GM04504 (cell line): ENCODE measurements around the gene CHRNA4.

Experiments used
- DNase-seq: peaks from one replicate; pipeline ENCODE4 v3.0.0-alpha.2; 2012; ENCODE audit warnings: low read depth

Gene CHRNA4

DNA sequence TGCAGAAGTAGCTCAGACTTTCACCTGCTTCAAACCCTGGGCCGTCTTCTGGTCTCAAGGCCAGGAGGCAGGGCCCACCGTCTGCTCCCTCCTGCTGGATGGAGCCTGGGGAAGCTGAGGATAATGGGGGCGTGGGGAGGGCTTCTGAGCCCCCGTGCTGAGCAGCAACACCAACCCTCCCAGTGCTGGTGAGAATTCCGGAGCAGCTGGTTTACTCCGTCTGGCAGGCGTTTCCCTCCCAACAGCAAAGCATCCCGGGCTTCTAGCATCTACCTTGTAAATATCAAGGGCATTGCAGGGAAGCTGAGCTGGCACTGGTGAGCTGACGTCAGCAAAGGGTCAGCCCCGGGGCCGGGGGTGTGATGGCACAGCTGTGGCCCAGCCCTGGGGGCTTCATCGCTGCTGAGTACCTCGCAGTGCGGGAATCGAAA, 16.8 kb upstream of the CHRNA4 start:
- no peak for DNase-seq

- DNase-seq, result no peak
These were observed 16.2 kb upstream of the CHRNA4 start for GRCh38 chr20:63377256-63377941.

DNA sequence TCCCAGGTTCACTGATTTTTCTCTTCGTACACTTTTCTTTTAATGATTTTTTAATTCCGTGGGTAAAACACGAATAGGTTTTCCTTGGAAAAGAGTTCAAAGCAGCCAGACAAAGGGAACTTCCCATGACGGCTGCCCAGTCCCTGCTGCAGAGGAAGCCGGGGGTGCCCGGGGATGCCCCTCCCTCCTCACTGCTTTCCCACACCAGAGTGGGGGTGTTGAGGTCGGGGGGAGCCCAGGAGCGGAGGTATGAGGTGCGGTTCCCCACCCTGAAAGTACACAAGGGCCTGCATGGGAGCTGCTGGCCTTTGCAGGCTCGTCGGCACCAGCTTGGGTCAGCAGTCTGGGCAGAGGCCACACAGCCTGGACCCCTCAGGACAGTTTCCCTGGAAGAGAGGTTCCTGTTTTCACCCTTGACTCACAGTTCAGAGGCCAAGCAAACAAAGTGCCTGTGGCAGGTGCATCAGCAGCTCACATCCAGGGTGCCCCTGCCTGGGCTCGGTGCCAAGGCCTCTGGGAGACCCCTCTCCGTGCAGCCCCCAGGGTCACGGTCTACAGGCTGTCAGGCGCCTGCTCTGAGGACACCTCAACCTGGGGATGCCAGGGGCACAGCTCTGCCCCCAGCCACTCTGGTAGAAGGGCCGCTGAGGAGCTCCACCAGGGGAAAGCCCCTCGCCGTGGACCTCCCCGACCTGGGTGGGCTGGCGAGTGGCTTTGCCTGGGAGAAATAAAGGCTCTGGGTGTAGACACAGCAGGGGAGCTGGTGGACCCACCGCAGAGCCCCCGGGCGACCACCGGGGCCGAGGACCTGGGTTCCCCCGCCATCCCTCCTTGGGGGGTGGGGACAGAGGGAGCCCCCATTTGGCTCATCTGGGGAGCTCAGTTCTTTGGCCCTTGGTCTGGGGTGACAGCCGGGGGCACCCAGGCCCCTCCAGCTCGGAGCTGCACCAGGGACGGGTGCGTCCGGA, 15.4 kb upstream of the CHRNA4 start:
- DNase-seq, result no peak

GRCh38 chr20:63375438-63375837, 14.3 kb upstream of the CHRNA4 start:
- no peak for DNase-seq

DNA sequence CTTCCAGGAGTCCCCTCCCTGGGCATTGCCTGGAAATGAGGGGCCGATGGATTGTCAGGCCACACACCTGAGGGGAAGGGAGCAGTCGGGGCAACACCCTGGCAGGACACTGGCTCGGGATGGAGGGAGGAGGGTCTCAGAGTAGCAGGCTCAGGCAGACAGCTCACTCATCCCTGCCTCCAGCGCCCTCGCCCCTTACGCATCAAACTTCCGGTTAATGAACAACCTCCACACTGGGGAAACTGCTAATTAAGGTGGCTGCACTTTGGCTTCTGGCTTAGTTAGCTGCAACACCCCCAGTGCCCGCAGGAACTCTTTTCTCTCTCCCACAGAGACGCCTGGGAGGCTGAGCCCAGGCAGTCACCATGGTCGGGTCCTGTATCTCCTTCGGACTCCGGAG, 13.4 kb upstream of the CHRNA4 start:
- DNase-seq, result no peak

- no peak for DNase-seq
These were observed 12.8 kb upstream of the CHRNA4 start for GRCh38 chr20:63373996-63374395.

DNA sequence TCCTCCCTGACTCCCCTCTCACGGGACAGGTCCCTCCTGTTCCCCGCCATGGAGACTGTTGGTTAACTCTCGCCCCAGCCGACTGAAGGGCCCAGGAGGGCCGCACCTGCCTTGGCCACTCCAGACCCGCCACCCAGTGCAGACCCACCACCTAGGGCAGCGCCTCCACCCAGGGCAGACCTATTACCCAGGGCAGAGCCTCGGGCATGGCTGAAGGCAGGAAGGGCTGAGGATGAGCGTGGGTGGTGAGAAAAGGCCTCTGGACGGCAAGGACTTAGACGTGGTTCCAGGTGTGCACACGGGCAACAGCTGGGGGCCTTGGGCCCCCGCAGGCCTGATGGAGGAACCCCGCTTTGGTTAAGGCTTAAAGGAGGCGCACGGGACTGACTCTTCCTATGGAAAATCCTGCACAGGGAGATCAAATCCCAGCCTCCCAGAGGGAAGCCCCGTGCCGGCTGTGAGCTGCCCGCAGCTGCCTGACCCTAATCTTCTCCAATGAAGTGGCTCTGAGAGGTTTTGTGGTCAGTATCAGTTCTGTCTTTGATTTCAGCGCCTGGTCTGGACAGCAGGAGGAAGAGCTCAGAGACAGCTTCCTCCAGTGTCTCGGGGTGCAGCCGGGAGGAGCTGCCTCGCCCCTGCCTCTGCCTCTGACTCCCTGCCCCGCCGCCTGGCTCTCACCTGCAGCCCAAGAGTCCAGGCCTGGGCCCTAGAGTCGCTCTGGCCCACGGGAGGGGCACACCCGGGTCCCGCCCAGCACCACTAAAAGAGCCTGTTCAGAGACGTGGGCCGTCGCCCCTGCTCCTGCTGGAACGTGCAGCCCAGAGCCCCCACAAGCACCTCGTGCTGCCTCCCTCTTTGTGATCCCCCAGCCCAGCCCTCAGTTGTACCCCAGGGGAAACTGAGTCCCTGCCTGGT, 12.1 kb upstream of the CHRNA4 start:
- no peak for DNase-seq

DNA sequence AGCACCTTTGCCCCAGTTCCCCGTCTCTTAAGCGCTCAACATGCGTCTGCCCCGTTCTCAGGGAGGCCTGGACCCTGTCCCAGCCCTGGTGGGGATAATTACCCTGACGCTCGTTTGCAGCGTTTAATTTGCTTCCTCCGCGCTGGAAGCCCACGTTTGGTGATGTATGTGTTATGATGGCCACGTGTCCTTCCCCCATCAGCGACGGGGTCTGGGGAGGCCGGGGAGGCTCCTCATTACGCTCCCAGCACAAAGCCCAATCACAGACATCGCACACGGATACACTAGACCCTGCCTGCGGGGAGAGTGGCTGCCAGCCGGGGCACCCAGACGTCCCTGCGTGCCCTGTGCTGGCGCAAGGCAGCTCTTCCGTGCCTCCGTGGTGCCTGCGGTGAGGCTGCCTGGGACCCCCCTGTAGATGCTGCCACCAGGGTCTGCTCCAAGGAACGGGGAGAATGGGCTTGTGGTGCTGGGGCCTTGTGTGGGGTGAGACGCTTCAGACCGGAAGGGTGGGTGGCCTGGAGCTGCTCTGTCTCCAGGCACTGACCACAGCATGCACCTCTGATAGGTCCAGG, 10.2 kb upstream of the CHRNA4 start:
- no peak for DNase-seq

GRCh38 chr20:63370618-63371187, 9.6 kb upstream of the CHRNA4 start:
- DNase-seq, result no peak

GRCh38 chr20:63369724-63370617, 8.8 kb upstream of the CHRNA4 start:
- no peak for DNase-seq

DNA sequence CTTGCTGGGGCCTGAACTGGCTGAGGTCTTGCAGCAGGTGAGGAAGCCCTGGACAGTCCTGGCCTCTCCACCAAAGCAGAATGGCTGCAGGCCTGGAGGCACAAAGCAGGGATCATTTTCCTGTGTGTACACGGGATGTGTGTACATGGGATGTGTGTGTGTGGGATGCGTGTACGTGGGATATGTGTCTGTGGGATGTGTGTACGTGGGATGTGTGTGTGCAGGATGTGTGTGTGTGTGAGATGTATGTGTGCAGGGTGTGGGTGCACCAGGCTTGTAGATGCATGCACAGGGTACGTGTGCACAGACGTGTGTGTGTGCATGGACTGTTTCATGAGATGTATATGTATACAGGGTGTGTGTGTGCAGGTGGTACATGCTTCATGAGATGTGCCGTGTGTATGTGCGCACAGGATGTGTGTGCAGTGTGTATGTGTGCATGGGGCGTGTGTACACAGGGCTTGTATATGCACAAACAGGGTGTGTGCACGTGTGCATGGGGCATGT, 7.9 kb upstream of the CHRNA4 start:
- no peak for DNase-seq

GRCh38 chr20:63368151-63368550, 7.0 kb upstream of the CHRNA4 start:
- no peak for DNase-seq

DNA sequence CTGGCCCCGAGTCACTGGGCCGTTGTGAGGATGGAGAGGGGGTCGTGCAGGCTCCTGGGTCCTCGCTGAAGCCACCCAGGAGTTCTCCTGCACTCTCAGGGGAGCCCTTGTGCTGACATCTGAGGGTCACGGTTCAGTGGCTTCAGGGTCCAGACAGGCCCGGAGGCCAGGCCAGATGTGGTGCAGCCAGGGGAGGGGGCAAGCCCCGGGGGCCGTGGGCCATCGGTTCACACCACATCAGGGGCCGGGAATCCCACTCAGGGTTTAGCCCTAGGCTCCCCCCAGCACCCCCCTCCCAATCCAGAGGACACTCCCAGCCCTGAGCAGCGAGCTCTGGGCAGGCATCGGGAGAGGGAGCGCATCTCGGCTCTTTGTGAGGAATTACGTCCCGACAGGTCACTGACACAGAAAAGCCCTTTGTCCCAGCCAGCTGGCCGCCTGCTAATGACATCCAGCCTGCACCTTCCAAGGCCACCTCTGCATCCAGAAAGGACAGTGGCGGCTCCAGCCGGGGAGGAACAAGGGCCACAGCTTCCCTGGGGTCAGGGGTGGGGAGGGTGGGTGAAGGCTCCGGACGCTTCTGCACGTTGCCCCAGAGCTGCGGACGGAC, 6.4 kb upstream of the CHRNA4 start:
- DNase-seq, result no peak

GRCh38 chr20:63366390-63367365, 5.5 kb upstream of the CHRNA4 start:
- DNase-seq, result no peak

DNA sequence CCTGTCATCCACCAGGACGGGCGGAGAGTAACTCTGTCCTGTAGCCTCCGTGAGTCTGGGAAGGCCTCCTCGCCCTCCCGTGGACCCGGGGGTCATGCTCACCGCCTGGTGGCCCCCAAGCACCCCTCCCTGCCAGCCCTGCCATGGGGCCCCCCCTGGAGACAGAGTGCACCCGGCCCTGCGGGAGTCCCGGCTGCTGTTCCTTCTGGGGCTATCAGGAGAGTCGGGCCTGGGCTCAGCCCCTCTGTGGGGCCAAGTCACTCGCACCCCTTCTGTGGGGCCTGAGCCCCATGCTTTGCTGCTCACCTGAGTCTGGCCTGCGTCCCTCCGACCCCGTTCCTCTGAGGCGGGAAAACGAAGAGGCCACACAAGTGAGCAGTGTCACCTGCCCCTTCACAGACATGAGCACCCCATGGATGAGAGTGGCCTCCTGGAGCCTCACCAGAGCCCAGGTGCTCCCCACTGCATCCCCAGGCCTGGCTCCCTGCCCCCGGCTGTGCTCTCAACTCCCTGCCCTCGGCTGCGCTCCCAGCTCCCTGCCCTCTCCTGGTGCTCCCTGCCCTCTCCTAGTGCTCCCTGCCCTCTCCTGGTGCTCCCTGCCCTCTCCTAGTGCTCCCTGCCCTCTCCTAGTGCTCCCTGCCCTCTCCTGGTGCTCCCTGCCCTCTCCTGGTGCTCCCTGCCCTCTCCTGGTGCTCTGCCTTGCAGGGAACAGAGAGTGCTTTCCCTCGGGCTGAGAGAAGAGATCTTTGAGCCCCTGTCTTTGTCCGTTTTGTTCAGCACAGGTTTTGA, 4.6 kb upstream of the CHRNA4 start:
- DNase-seq, result no peak

DNA sequence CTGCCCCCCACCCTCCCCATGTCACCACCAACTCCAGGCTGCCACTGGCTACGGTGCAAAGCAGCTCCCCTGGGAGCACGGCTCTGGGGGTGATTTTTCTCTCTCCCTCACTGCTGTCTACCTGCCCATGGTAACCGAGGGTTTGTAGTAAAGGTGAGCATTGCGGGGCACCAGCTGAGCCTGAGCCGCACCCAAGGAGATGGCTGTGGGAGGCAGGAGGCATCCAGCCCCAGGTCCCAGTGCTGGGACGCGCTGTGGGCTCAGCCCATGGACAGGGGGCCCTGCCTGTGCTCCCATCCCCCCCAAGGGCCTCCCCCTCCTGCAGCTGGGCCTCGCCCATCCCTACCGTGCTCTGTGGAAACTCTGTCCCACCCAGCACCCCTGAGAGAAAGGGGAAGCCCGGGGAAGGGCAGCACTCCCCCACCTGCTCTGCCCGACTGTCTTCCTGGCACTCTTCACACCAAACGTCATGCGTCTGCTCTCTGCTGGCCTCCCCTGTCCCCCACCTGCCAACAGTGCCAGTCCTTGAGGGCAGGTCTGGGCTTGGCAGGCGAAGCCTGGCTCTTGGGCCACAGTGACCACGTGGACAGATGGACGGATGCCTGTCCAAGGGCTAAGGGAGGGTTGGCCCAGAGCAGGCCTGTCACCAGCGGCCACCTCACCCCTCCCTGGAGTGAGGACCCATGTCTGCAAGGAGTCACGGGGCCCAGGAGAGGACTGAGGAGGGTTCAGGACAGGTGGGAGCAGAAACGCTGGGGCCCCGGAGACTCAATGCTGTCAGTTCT, 3.8 kb upstream of the CHRNA4 start:
- no peak for DNase-seq

GRCh38 chr20:63363981-63364561, 2.9 kb upstream of the CHRNA4 start:
- DNase-seq, result no peak
